GM12878 (cell line): ENCODE data around the gene ZSWIM5. TPM values are rescaled to one million over a fixed set of nuclear protein-coding genes. Genes with fewer than 3 reads are reported as not detected.

Experiments used
- CBFB ChIP-seq: IDR thresholded peaks from 2 replicates; pipeline ENCODE4 v1.6.1; 2016; ENCODE audit warnings: antibody characterized with exemption, low read depth
- CBX3 ChIP-seq: fragments of 200-600 bp; sonication (generic); IDR thresholded peaks from 2 replicates; pipeline ENCODE4 v1.6.1; 2016; ENCODE audit warnings: low read depth, borderline replicate concordance
- CHD2 ChIP-seq: IDR thresholded peaks from 2 replicates; pipeline ENCODE4 v1.6.1; 2011; ENCODE audit warnings: low read depth, low read length, improper control_type of control experiment, borderline replicate concordance
- EP300 ChIP-seq, 2 experiments: fragments of 150-350 bp in 1 of 2; IDR thresholded peaks; 2 replicates each; pipeline ENCODE4 v1.6.1; 2011 to 2012; ENCODE audit warnings: low read depth in 2 of 2, low read length in 2 of 2, borderline replicate concordance in 1 of 2, improper control_type of control experiment in 1 of 2, inconsistent platforms in 1 of 2; ENCODE audit not compliant: control insufficient read depth in 1 of 2
- EZH2 ChIP-seq: IDR thresholded peaks from 2 replicates; pipeline ENCODE4 v1.6.1; 2012; ENCODE audit warnings: low read depth, mild to moderate bottlenecking, control low read depth, inconsistent platforms, low read length, borderline replicate concordance; ENCODE audit not compliant: control insufficient read depth
- FOXK2 ChIP-seq: fragments of 450-650 bp; IDR thresholded peaks from 2 replicates; pipeline ENCODE4 v1.6.1; 2017; ENCODE audit warnings: mild to moderate bottlenecking, moderate library complexity
- IRF4 ChIP-seq: IDR thresholded peaks from 2 replicates; pipeline ENCODE4 v1.6.1; 2011; ENCODE audit warnings: low read depth, low read length
- MXI1 ChIP-seq: fragments of 150-350 bp; IDR thresholded peaks from 2 replicates; pipeline ENCODE4 v1.6.1; 2011; ENCODE audit warnings: low read depth, mild to moderate bottlenecking, inconsistent platforms, low read length, improper control_type of control experiment
- MYB ChIP-seq: fragments of 150-350 bp; IDR thresholded peaks from 2 replicates; pipeline ENCODE4 v1.6.1; 2014; ENCODE audit warnings: mild to moderate bottlenecking, low read depth, low read length, borderline replicate concordance
- PAX5 ChIP-seq: IDR thresholded peaks from 2 replicates; pipeline ENCODE4 v1.6.1; 2011; ENCODE audit warnings: low read depth, low read length, borderline replicate concordance
- PAX8 ChIP-seq: fragments of 450-650 bp; IDR thresholded peaks from 2 replicates; pipeline ENCODE4 v1.6.1; 2017; ENCODE audit warnings: mild to moderate bottlenecking, moderate library complexity
- POLR2AphosphoS2 ChIP-seq: IDR thresholded peaks from 2 replicates; pipeline ENCODE4 v1.6.1; 2011; ENCODE audit warnings: low read depth, mild to moderate bottlenecking, low read length, improper control_type of control experiment, moderate library complexity
- POLR2AphosphoS5 ChIP-seq: IDR thresholded peaks from 2 replicates; pipeline ENCODE4 v1.6.1; 2011; ENCODE audit warnings: mild to moderate bottlenecking, low read length, inconsistent platforms
- RBBP5 ChIP-seq: fragments of 200-600 bp; sonication (generic); conservative IDR thresholded peaks from 2 replicates; pipeline ENCODE4 v1.6.1; 2016
- RELA ChIP-seq: fragments of 450-650 bp; IDR thresholded peaks from 2 replicates; pipeline ENCODE4 v1.8.0; 2014; ENCODE audit warnings: borderline replicate concordance; ENCODE audit not compliant: partially characterized antibody
- SPI1 ChIP-seq: IDR thresholded peaks from 2 replicates; pipeline ENCODE4 v1.6.1; 2011; ENCODE audit warnings: low read depth, mild to moderate bottlenecking, low read length, moderate library complexity, borderline replicate concordance; ENCODE audit not compliant: insufficient read depth
- SREBF1 ChIP-seq: IDR thresholded peaks from 2 replicates; pipeline ENCODE4 v1.6.1; 2012; ENCODE audit warnings: mild to moderate bottlenecking, low read length
- SUPT20H ChIP-seq: IDR thresholded peaks from 2 replicates; pipeline ENCODE4 v1.6.1; 2011; ENCODE audit warnings: low read depth, mild to moderate bottlenecking, low read length, moderate library complexity, borderline replicate concordance; ENCODE audit not compliant: control insufficient read depth
- TCF3 ChIP-seq: IDR thresholded peaks from 2 replicates; pipeline ENCODE4 v1.6.1; 2012; ENCODE audit warnings: low read depth, mild to moderate bottlenecking, low read length, borderline replicate concordance; ENCODE audit not compliant: insufficient read depth
- TCF7 ChIP-seq: IDR thresholded peaks from 2 replicates; pipeline ENCODE4 v1.6.1; 2014; ENCODE audit warnings: antibody characterized with exemption, borderline replicate concordance
- ZNF24 ChIP-seq: fragments of 450-650 bp; IDR thresholded peaks from 2 replicates; pipeline ENCODE4 v1.6.1; 2017; ENCODE audit warnings: antibody characterized with exemption, mild to moderate bottlenecking
- ZSCAN29 ChIP-seq: fragments of 450-650 bp; IDR thresholded peaks from 2 replicates; pipeline ENCODE4 v1.6.1; 2017; ENCODE audit warnings: mild to moderate bottlenecking, moderate library complexity
- ZZZ3 ChIP-seq: IDR thresholded peaks from 2 replicates; pipeline ENCODE4 v1.6.1; 2011; ENCODE audit warnings: low read depth; ENCODE audit not compliant: control insufficient read depth, insufficient read length
- polyA plus RNA-seq, 11 experiments: library from polyadenylated mRNA; depleted of rRNA in 4 of 11; unstranded in 6 of 11; stranded (reverse) in 5 of 11; fragments of >200 nt; fragmentation: Nextera tagmentation in 4 of 11; fragmentation: Illumina TruSeq in 1 of 11; extraction: Ambion mirVana in 4 of 11; extraction: Trizol in 1 of 11; gene quantifications; 1 replicate in 1 of 11; 2 replicates in 10 of 11; pipeline versions ENCODE4 v1.2.1 to v1.2.3, GENCODE V29; 2011 to 2016; ENCODE audit warnings: inconsistent platforms in 2 of 11, missing spikeins in 2 of 11, low read depth in 1 of 11
- total RNA-seq, 4 experiments: library from RNA; depleted of rRNA in 3 of 4; stranded (reverse); fragments of >200 nt in 3 of 4; fragmentation: Illumina TruSeq in 1 of 4; extraction: Trizol in 1 of 4; gene quantifications; 2 replicates each; pipeline versions ENCODE4 v1.2.1 to v1.2.3, GENCODE V29; 2013 to 2021
- TF ChIP-seq, protein P1 (sequence below): fragments of 450-650 bp; IDR thresholded peaks from 2 replicates; pipeline ENCODE4 v1.6.1; 2017; ENCODE audit warnings: low read depth, mild to moderate bottlenecking, moderate library complexity
- TF ChIP-seq, protein P2 (sequence below): IDR thresholded peaks from 2 replicates; pipeline ENCODE4 v1.6.1; 2012; ENCODE audit warnings: low read depth, low read length, improper control_type of control experiment
- TF ChIP-seq, protein P3 (sequence below), 3 experiments: IDR thresholded peaks in 2 of 3; conservative IDR thresholded peaks in 1 of 3; 2 replicates each; pipeline ENCODE4 v1.5.1; 2011; ENCODE audit warnings: low read depth in 3 of 3, low read length in 3 of 3, mild to moderate bottlenecking in 3 of 3, control low read depth in 2 of 3, moderate library complexity in 2 of 3, inconsistent platforms in 1 of 3, mixed read lengths in 1 of 3; ENCODE audit not compliant: control insufficient read depth in 2 of 3, insufficient read depth in 1 of 3; ENCODE audit errors: extremely low read depth in 1 of 3

The ZSWIM5 gene
- total and polyA plus RNA-seq, 10 of the 15 experiments (the other 5 are each of a cell fraction or from before 2014, with no cell fraction given) = 0.07 to 0.97 (median 0.34) TPM; not detected in 1

DNA sequence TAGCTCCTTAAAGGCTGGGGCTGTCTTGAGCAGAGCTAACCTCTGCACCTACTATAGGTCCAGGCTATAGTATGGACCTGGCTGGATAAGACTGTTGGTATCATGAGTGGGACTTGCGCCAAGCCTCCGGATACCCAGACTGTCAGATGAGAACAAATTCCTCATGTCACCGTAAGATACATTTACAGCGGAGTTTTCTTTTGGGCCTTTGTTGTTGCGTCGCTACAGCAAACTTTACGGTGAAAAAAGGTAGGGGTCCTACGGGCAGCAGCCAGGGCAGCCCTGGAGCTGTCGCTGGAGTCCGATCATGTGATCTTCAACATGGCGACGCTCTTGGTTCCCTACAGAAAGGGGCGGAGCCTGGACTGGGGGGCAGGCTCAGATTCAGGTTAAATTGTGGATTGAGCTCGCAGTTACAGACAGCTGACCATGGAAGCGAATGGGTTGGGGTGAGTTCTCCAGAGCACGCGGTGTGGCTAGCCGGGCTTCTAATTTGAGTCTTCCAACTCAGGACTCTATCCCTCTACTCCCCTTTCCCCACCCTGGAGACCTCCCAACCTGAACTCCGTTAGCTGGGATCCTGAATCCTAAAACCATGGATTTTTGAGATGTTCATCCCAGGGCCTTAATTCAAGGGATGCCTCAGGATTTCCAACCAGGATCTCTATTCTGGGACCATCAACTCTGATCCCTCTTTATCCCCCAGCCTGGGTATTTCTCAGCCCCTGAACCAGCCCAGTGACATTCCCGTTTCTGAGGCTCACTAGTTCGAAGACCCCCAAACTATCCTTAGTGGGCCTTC is 194.4 kb downstream of the ZSWIM5 start, which contains the start of gene UROD (continued):
- TF ChIP-seq, protein P1, sequence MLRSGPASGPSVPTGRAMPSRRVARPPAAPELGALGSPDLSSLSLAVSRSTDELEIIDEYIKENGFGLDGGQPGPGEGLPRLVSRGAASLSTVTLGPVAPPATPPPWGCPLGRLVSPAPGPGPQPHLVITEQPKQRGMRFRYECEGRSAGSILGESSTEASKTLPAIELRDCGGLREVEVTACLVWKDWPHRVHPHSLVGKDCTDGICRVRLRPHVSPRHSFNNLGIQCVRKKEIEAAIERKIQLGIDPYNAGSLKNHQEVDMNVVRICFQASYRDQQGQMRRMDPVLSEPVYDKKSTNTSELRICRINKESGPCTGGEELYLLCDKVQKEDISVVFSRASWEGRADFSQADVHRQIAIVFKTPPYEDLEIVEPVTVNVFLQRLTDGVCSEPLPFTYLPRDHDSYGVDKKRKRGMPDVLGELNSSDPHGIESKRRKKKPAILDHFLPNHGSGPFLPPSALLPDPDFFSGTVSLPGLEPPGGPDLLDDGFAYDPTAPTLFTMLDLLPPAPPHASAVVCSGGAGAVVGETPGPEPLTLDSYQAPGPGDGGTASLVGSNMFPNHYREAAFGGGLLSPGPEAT = peak; percentile 99
- no peak for TF ChIP-seq SPI1
- peak; percentile 39 for TF ChIP-seq RELA
- TF ChIP-seq PAX8 = no peak
- TF ChIP-seq CBX3 = no peak
- 0 out of 2 replicates have a peak, but pooled peaks have one; percentile 4 for TF ChIP-seq ZSCAN29
- no peak for TF ChIP-seq TCF3
- TF ChIP-seq ZNF24 = no peak
- peak; percentile 76; the same call in 1 of the 2 replicates for TF ChIP-seq CHD2
- TF ChIP-seq MXI1 = peak; percentile 92
- TF ChIP-seq POLR2AphosphoS2 = 0 out of 2 replicates have a peak, but pooled peaks have one; percentile 40
- TF ChIP-seq POLR2AphosphoS5 = peak; percentile 91
- TF ChIP-seq TCF7 = no peak
- TF ChIP-seq SUPT20H = no peak
- TF ChIP-seq IRF4 = no peak
- no peak for TF ChIP-seq RBBP5
- no peak for TF ChIP-seq PAX5
- peak; percentile 80; the same call in 1 of the 2 replicates for TF ChIP-seq MYB
- TF ChIP-seq, protein P2, sequence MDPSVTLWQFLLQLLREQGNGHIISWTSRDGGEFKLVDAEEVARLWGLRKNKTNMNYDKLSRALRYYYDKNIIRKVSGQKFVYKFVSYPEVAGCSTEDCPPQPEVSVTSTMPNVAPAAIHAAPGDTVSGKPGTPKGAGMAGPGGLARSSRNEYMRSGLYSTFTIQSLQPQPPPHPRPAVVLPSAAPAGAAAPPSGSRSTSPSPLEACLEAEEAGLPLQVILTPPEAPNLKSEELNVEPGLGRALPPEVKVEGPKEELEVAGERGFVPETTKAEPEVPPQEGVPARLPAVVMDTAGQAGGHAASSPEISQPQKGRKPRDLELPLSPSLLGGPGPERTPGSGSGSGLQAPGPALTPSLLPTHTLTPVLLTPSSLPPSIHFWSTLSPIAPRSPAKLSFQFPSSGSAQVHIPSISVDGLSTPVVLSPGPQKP = peak; percentile 36; the same call in 1 of the 2 replicates
- no peak for TF ChIP-seq SREBF1
- TF ChIP-seq EP300 (IDR thresholded peaks at IDR 0.05; ENCODE audit: borderline replicate concordance in 1 of 2, control insufficient read depth in 1 of 2, low read depth in 2 of 2, low read length in 2 of 2) = peak in 1 of 2 experiments; percentile 73; a peak in 2 of 4 replicates
- TF ChIP-seq, protein P3, sequence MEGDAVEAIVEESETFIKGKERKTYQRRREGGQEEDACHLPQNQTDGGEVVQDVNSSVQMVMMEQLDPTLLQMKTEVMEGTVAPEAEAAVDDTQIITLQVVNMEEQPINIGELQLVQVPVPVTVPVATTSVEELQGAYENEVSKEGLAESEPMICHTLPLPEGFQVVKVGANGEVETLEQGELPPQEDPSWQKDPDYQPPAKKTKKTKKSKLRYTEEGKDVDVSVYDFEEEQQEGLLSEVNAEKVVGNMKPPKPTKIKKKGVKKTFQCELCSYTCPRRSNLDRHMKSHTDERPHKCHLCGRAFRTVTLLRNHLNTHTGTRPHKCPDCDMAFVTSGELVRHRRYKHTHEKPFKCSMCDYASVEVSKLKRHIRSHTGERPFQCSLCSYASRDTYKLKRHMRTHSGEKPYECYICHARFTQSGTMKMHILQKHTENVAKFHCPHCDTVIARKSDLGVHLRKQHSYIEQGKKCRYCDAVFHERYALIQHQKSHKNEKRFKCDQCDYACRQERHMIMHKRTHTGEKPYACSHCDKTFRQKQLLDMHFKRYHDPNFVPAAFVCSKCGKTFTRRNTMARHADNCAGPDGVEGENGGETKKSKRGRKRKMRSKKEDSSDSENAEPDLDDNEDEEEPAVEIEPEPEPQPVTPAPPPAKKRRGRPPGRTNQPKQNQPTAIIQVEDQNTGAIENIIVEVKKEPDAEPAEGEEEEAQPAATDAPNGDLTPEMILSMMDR (IDR thresholded peaks at IDR 0.05 in 2 of 3, conservative IDR thresholded peaks at IDR 0.05 in 1 of 3; ENCODE audit: control insufficient read depth in 2 of 3, extremely low read depth in 1 of 3, insufficient read depth in 1 of 3, low read depth in 3 of 3, low read length in 3 of 3) = no peak
- no peak for TF ChIP-seq FOXK2
- no peak for TF ChIP-seq ZZZ3
- TF ChIP-seq EZH2 = no peak
- peak; percentile 87 for TF ChIP-seq CBFB
